Stimulated activated CD4-positive, alpha-beta T cell treated with anti-CD3 and anti-CD28 coated beads, Interleukin-12 subunit alpha, Interleukin-12 subunit beta, amount 100 ng/mL, for 4 hours (primary cell): ENCODE results near the gene NUFIP2.
"Not testable (repeated sequence)": the region's sequence is repeated elsewhere in the genome, so short reads cannot be mapped to it uniquely, and the experiment has no call there.

Experiments used
- DNase-seq: peaks from one replicate; pipeline ENCODE4 v3.0.0-alpha.2; 2020

NUFIP2 gene

GRCh38 chr17:29234972-29235371, 59.0 kb downstream of the NUFIP2 start:
- DNase-seq, result not testable (repeated sequence)

DNA sequence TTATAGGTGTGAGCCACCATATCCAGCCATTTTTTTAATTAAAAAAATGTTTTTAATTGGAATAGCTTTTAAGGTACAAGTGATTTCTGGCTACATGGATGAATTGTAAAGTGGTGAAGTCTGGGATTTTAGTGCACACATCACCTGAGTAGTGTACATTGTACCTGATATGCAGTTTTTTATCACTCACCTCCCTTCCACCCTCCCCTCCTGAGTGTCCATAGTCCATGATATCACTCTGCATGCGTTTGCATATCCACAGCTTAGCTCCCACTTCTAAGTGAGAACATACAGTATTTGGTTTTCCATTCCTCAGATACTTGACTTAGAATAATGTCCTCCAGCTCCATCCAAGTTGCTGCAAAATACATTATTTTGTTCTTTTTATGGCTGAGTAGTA, 60.6 kb downstream of the NUFIP2 start:
- DNase-seq, result no peak

- DNase-seq, result no peak
Measured at GRCh38 chr17:29225396-29225795, 68.6 kb downstream of the NUFIP2 start.

- DNase-seq, result not testable (repeated sequence)
Measured at GRCh38 chr17:29221338-29221737, 72.6 kb downstream of the NUFIP2 start.

DNA sequence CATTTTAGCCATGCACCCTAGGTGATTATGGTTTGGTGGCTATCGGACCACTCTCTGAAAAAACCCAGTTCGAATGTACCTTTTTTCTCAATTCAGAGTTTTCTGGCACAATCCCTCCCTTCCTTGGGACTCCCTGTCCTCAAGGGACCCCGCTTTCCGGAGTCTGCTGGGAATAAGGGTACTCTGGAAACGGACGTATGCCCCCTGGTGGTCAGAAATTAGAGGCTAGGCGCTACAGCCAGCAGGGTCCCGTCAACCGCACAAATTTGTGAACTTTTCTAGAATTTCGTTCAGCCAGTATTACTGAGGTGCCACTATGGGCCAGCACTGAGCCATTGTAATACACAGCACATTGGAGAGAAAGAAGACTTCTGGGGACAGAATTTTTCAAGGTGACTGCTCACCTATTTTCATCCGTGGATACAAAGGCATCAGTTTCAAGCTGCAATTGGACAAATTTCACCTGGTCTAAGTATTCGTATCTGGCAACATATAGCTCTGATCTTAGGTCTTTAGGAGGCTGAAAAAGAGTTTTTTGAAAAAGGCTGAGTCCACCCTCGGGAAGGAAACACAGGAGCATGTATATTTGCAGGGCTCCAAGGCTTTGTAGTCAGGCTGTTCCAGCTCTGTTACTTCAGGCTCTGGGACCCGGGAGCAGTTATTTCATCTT, 74.4 kb downstream of the NUFIP2 start:
- DNase-seq, result peak; percentile 61

GRCh38 chr17:29216856-29217255, 77.1 kb downstream of the NUFIP2 start:
- no peak for DNase-seq

DNA sequence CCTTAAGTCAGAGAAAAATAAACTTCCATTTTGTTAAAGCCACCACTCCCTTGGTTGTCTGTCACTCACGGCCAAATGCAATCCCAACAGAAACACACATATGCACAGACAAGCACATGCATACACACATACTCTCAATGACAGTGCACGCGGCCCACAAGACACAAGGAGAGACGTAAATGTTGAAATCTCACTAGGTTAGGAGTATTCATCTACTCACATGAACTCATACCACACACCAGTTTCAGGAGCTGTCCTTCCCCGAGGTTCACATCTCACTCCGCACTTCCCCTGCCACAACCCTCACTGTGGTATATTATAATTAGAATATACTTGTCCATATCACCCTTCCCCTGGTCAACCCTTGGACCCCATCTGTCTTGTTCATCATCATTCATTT, 77.8 kb downstream of the NUFIP2 start:
- DNase-seq, result no peak

GRCh38 chr17:29215717-29216116, 78.2 kb downstream of the NUFIP2 start:
- no peak for DNase-seq

- no peak for DNase-seq
Measured at GRCh38 chr17:29215174-29215573, 78.8 kb downstream of the NUFIP2 start.

DNA sequence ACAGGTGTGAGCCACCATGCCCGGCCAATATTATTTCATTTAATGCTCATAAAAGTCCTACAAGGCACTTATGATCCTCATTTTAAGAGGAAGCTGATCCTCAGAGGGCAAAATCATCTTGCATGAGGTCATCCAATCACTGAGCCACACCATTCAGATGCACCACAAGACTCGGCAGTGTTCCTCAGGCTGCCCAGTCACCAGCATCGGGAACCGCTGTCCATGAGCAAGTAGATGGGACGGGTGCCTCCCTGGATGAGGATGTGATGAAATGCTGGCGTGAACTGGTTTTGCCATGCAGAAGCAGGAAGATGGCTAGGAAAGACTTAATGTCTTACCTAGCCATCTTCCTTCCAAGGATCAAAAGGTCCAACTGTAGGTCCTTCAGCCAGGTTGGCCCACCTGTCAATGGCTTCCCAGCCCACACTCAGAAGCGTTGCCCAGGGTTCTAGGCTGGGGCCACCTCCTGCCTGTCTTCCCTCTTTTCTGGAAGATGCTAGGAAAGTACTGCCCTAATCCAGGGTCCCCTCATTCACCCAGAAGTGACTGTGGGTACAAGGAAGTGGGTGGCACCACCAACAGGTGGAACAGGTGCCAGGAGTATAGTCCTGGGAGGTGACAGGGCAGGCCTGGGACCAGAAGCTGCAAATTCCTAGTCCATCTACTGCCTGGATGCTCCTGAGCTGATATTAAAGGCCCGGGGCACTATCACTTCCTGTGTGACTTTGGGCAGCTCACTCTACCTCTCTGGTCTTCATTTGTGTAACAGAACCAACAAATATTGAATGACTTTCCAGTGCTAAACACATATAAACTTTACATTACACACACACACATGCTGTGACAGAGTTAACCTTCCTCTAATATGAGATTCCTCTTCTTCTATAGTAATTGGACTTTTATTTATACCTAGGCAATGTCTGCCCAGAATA, 79.5 kb downstream of the NUFIP2 start:
- DNase-seq, result no peak

GRCh38 chr17:29212681-29213121, 81.2 kb downstream of the NUFIP2 start:
- DNase-seq, result no peak

DNA sequence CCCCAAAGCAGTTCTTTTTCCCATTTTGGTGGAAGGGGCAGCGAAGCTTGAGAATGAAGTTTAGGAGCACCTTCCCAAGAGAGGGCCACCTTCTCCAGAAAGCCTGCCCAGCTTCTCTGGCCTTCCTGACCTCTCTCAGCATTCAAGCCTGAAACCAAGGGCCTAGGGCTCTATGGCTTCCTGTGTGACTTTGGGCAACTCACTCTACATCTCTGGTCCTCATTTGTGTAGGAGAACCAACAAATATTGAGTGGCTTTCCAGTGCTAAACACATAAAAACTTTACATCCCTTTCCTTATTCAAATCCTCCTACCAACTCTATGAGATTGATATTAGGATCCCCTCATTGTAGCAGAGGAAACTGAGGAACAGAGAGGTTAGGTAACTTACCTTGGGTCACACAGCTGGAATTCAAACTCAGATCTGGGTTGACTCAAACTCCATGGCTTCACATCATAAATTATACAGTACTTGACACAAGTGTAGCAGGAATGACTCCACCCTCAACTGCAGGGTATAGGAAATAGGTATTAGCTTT, 81.8 kb downstream of the NUFIP2 start:
- no peak for DNase-seq

GRCh38 chr17:29210879-29211278, 83.1 kb downstream of the NUFIP2 start:
- no peak for DNase-seq

- DNase-seq, result no peak
Measured at GRCh38 chr17:29209073-29209472, 84.9 kb downstream of the NUFIP2 start.

DNA sequence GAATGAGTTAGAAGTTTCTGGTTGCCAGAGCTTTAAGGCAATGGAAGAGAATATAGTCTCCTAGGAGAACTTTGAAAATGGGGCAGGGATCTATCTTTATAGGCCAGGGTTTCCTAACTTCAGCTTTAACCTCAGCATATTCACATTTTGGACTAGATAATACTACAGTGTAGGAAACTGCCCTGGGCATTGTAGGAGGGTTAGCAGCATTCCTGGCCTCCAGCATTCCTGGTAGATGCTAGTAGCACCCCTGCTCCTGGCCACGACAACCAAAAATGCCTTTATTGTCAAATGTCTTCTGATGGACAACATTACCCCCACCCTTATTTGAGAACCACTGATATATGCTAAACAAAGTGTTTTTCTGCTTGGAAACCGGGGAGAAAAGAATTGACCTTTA, 86.0 kb downstream of the NUFIP2 start:
- no peak for DNase-seq
